HG03060 (cell line): Measurements from ENCODE around the gene AVL9.
"Not testable (repeated sequence)": the region's sequence is repeated elsewhere in the genome, so short reads cannot be mapped to it uniquely, and the experiment has no call there.

Source experiments
- ATAC-seq: cut with Tn5 transposase; IDR thresholded peaks from one replicate; pipeline ENCODE4 v1.9.1; 2021; ENCODE audit warnings: low read depth, moderate number of reproducible peaks; ENCODE audit not compliant: unreplicated experiment

The AVL9 gene

DNA sequence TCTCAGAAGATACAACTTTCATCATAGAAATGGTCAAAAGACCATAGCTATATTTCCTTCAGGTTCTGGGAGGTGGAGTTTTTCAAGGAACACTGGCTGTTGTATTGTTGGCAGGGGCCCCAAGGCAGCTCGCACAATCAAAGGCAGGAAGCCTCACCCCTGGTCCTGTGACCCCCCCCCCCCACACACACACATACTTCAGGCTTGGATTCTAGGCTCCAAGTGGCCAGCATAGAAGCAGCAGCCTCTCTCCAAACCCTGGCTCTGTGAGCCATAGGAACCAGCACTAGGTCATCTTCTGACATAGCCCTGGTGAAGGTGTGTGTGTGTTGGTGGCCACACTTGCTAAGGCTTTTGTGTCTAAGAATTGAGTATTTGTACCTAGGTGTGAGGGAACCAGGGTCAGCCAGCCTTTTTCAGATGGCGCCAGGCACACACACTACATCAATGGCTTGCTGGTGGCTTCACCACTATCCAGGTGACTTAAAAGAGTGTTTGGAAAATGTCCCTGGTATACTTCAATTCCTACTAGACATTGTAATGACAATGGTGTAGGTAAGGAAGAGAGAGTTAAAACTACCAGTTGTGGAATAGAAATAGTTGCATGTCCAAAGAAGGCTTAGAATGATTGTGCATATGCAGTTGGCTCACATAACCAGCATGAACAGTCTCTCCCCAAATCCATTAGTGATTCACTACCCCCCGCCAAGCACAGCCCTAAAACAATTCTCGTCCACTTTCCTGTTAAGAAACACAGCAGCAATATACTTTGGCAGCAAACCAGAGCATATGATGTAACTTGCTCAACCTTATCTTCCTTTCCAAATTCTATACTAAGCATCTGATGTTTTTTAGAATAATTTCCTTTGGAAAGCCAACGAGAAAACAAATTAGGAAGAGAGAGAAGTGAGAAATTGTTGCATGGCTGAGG lies 91.3 kb downstream of the AVL9 start:
- no peak for ATAC-seq

DNA sequence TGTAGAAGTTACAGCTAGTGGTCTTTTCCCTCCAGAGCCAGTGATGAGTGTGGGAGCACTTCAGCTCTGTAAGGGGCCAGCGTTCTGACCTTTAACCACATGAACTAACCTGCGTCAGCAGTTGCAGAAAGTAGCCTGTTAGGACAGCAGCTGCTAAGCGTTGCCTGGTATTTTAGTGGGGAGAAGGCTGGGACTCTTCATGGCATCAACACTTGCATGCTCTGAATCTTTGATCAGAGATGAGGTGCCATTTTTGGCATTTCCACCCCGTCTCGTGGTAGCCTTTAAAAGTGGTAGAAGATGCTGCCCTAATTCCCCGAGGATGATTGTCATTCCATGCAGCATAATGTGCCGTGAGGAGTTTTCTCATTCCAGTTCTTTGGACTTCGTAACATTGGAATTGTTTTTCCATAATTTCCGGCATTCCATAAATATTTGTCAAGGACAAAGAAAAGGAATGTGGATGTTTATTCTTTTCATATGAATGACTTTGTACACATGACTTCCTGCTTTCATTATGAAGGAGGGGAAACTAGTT lies 92.2 kb downstream of the AVL9 start:
- no peak for ATAC-seq

DNA sequence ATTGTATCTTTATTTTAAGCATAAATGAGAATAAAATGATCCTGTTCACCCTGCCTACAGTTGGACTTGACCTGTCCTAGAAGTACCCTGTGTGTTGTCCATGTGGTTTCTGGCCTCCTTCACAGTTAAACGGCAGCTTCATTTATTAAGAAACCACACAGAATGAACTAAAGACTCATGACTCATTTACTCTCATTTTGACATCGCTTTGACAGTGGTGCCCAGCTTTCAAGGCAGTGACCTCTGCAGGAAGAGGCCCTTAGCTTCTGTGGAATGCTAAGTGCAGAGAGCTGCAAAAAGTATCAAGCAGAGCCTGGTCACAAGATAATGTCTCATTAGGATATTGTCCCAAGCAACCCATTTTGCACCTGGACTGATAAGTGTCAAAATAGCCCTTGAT lies 93.4 kb downstream of the AVL9 start:
- ATAC-seq: peak; percentile 73

DNA sequence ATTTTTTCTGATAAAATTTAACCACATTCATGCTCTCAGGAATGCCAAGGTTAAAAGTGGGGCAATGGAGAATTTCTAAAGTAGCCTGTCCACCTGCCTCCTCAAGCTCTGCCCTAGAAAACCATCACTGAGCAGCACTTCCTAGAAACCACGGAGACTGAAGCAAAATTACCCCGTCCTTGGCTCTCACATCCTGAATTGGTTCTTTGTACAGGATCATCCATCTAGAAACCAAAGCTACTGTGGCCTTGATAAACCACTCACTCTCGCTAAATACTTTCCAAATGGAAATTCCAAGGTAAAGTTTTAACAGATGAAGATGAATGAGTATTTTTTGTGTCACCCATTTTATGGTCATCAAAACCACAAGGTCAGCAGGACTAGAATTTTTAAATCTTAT lies 96.6 kb downstream of the AVL9 start:
- ATAC-seq: no peak

DNA sequence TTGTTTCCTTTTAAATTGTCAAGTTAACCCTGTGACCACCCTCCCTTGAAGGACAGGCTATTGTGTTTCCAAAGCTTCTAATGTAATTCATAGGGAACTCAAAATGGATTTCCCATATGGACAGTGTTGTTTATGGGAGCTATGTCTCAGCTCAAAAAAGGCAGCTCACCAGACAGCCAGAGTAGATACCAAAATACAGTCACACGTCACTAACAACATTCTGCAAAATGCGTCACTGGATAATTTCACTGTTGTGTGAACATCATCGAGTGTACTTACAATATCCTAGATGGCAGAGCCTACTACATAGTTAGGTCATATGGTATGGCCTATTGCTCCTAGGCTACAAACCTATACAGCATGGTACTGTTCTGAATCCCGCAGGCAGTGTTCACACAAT lies 97.4 kb downstream of the AVL9 start:
- no peak for ATAC-seq

DNA sequence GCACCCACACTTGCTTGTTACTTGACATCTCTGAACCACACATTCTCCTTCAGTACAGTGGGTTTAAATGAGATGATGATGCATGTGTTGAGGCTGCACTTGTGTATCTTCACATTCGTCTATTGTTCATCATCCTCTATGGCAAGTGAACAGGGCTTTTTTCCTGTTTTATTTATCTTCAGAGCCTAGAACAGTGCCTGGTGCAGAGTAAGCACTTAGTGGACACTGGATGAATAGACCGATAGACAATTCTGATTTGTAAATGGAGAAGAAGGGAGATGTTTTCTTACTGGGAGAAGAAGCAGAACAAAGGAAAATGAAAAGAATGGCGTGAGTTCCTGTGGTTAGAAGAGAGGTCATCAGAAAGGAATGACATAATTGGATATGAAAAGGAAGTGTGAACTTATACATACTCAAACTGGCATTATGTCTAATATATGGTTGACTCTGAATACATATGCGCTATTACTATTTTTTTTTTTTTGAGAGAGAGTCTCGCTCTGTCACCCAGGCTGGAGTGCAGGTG lies 99.7 kb downstream of the AVL9 start:
- no peak for ATAC-seq

DNA sequence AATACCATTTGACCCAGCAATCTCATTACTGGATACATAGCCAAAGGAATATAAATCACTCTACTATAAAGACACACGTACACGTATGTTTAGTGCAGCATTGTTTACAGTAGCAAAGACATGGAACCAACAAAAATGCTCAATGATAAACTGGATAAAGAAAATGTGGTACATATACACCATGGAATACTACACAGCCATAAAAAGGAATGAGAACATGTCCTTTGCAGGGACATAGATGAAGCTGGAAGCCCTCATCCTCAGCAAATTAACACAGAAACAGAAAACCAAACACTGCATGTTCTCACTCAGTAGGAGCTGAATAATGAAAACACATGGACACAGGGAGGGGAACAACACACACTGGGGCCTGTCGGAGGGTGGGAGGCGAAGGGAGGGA lies 105.9 kb downstream of the AVL9 start:
- ATAC-seq: not testable (repeated sequence)

DNA sequence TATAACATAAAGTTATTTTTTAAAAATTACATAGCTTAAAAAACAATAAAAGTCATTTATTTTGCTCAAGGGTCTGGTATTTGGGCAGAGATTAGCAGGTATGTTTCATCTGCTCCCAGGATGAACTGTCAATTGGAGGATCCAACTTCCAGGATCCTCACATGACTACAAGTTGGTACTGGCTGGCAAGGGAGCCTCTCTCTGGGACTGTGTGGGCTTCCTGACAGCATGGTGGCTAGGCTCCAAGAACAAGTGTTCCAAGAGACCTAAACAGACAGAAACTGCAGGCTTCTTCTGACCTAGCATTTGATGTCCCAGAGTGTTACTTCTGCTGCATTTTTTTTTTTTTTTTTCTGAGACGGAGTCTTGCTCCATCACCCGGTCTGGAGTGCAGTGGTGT lies 107.2 kb downstream of the AVL9 start:
- ATAC-seq: no peak

DNA sequence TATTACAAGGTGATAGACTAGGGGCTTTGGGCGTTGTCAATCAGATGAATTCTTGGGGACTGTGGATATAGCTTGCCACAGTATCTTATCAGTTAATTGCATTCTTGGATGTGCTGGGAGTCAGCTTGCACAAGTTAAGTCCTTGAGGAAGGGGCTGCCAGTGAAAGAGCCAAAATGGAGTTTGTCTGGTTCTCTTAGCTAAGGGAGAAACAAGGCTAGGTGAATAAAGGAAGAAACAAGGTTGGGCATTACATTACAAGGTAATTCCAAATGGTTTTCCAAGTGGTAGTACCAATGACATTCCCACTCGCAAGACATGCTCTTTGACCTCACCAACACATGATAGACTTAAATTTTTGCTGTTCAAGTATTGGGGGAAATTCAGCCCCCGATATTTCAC lies 108.2 kb downstream of the AVL9 start:
- not testable (repeated sequence) for ATAC-seq

DNA sequence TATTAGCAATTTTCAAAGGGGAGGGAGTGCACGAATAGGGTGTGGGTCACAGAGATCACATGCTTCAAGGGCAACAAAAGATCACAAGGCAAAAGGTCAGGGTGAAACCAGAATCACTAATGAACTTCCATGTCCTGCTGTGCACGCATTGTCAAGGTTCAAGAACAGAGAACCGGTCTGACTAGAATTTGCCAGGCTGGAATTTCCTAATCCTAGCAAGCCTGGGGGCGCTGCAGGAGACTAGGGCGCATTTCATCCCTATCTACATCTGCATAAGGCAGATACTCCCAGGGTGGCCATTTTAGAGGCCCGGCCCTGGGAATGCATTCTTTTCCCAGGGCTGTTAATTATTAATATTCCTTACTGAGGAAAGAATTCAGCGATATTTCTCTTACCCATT lies 108.8 kb downstream of the AVL9 start:
- not testable (repeated sequence) for ATAC-seq

DNA sequence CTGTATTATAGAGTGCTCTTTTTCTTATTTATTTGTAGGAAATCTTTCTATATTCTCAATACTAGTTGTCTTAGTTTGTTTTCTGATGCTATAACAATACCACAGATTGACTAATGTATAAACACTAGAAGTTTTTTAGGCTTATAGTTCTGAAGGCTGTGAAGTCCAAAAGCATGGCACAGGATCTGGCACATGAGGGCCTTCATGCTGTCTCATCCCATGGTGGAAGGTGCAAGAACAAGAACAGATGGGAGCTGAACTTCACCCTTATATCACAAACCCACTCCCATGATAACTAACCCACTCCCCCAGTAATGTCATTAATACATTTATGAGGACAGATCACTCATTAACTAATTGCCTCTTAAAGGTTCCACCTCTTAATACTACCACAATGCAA lies 109.7 kb downstream of the AVL9 start:
- ATAC-seq: no peak

DNA sequence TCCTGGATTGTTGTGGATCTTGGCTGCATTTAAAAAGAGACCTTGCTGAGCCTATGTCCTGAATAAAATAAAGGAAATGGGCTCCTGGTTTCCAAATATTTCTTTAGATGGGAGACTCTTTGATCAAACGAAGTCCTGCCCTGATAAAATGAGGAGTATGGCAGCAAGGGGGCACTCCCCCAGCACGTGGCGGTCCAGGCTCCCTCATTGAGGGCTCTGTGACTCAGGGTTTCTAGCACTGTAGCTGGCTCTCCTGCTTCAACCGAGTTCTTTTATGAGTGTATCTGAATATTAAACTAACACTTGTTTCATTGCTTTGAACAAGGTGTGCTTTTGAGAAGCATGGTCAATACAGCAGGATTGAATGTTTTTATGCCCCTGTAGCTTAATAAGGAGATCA lies 114.2 kb downstream of the AVL9 start:
- no peak for ATAC-seq

DNA sequence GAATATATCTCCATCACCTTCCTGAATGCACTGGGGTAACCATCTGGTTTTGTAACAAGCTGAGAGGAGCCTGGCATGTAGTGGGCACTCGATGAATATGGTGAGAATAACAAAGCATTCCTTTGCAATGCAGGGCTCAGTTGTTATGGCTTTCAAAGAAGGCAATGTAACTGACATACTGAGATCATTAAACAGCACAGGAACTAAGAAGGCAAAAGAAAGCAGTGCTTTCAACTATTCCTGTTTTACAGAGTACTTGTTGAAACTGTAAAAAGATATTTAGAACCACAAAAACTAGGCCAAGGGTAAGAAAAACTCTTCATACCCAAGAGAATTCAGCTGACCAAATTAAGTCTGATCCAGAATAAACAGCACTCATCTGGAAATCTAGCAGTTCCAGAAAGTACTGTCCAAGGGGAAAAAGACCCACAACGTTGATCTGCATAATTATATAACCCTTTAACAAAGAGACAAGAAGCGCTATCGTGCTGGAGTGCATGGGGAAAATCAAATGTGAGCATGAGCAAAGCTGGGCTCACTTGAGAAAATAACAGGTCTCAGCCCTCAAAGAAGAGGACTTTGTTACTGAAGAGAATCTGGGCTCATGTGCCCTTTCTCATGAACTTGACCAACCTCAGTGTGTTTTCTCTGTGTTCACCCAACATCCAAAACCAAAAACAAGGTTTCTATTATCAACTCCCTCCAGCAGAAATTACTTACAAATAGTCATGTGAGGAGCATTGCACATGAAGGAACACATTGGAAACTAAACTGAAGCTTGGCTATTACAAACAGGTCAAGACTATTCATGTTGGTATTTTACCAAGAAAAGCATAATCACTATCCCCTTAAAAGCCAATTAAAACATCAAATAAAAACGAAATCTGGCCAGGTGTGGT lies 116.2 kb downstream of the AVL9 start:
- no peak for ATAC-seq

DNA sequence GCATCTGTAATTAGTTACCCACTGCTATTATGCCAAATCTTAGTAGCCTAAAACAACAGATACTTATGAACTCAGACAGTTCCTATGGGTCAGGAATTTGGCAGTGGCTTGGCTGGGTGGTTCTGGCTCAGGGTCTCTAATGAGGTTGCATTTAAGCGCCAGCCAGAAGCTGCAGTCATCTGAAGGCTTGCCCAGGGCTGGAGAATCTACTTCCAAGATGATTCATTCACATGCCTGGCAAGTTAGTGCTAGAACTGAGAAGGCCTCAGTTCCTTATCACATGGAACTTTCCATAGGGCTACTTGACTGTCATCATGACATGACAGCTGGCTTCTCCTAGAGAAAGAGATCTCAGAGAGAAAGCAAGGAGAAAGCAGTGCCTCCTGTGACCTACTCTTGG lies 121.3 kb downstream of the AVL9 start:
- no peak for ATAC-seq

DNA sequence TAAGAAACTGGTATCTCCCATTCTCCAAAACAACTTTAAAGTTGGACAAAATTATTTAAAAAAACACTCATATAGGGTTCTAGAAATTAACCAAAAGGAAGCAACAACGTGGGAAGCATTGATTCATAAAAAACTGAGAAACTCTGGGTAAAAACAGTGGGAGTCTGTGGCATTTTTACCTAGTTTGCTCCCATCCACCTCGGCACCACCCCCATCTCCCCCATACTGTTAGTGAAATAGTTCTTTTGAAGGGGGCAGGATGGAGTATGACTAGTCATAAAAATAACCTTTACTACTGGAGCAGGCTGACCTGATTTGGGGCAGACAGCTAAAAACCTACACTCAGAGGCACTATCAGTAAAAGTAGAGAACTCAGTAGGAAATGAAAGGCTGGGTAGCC lies 123.2 kb downstream of the AVL9 start:
- ATAC-seq: no peak

DNA sequence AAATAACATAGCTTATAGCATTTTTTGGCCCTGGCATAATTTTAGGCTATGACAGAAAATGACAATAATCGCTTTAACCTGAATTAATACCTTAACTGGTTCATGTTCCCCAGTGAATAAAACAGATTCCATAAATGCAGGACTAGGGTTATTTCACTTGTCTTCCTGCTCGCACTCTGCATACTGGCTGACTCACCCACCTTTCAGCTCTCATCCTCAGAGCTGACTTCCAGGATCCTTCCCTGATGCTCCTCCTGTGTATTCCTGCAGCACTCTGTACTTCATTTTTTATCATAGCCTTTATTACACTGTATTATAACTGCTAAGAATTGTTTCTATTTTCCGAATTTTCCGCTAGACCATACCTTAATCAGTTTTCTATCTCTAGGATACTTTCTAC lies 123.7 kb downstream of the AVL9 start:
- no peak for ATAC-seq

DNA sequence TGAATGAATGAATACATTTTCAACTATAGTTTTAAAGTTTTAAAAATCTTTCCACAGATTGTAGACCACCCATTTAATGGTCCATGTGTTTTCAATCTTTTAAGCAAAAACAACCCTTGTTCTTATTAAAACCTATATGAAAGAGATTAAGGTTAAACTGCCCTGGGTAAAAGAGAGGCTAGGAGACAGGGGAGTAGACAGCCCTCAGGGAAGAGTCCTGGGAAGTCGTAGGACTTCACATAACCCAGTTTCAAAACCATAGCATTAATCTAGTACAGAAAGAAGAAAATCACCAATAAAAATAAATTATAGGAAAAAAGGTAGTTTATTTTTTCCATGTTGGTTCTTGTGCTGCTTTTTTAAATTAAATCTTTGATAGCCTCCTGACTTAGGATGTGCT lies 124.1 kb downstream of the AVL9 start:
- not testable (repeated sequence) for ATAC-seq

DNA sequence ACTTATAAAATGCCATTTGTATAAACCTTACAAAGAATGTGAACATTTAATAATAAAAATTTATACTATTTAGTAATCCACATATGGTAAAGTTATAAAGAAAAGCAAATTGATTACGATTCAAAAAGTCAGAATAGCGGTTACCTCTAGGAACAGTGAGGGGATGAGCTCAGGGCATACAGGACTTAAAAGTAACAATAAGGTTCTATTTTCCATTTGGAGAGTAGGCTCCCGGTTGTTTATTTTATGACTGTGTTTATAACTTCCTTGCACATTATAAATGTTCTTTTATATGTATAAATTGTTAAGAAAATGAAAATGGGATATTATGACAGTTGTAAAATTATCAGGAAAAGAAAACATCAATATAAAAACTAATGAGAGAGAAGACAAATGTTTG lies 135.7 kb downstream of the AVL9 start:
- no peak for ATAC-seq

DNA sequence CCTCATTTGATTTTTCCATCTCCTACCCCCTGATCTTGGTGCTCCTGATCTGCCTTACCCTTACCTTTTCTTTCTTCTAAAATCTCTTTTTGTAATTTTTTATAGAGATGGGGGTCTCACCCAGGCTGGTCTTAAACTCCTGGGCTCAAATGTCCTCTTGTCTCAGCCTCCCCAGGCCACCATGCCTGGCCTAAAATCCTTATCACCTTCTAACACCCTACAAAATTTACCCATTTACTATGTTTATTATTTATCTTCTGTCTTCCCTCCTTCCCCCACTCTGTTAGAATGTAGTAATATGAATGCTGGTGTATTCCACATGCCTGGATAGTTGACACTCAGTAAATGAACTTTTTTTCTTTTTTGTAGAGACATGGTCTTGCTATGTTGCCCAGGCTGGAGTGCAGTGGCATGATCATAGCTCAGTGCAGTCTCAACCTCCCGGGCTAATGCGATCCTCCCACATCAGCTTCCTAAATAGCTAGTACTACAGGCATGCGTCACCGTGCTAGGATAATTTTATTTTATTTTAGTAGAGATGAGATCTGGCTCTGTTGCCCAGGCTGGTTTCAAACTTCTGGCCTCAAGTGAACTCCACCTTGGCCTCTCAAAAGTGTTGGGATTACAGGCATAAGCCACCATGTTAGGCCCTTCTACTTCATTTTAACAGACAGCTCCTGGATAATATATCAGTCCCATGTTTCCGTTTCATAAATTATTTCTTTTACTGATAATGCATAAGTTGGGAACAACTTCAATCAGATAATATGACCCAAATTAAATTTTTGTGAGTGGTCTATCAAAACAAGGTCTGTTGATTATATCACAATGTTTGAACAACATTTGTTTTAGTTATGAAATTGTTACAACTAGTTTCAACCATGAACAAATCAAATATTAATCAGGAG lies 136.6 kb downstream of the AVL9 start:
- not testable (repeated sequence) for ATAC-seq

DNA sequence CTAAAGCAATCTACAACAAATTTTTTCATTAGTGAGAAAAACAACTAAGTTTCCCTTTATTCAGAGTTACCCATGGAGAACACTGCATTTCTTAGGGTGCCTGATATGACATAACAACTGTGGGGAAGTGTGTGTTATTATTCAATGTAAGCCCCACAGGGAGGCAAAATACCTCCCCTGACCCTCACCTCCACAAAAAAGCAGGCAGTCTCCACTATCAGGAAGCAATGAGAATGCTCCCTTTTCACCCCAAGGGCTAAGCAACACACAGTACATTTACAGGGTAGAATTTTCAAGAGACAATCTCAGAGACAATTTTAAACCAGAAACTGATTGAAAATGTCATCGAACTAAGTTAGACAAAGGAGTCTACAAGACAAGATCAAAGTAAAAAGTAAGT lies 138.2 kb downstream of the AVL9 start:
- not testable (repeated sequence) for ATAC-seq
